HEK293 (cell line): ENCODE data around the gene EDIL3.

ENCODE experiments used
- BCL11A ChIP-seq: fragments of 450-650 bp; formaldehyde crosslinking; IDR thresholded peaks from 2 replicates; pipeline ENCODE4 v1.5.1; 2016; ENCODE audit warnings: low read depth, missing biosample characterization, missing genetic modification characterization
- CTCF ChIP-seq: fragments of 450-650 bp; formaldehyde crosslinking; IDR thresholded peaks from 2 replicates; pipeline ENCODE4 v1.5.1; 2016; ENCODE audit warnings: missing biosample characterization, missing genetic modification characterization
- GLI2 ChIP-seq: fragments of 450-650 bp; formaldehyde crosslinking; IDR thresholded peaks from 2 replicates; pipeline ENCODE4; 2017; ENCODE audit warnings: missing biosample characterization, missing genetic modification characterization, low read depth, borderline replicate concordance
- MEIS1 ChIP-seq: sonication (generic); formaldehyde crosslinking; IDR thresholded peaks from 2 replicates; pipeline ENCODE4 v1.8.1; 2022; ENCODE audit warnings: missing genetic modification reagents, mild to moderate bottlenecking, borderline replicate concordance
- PRDM4 ChIP-seq: fragments of 450-650 bp; formaldehyde crosslinking; IDR thresholded peaks from 2 replicates; pipeline ENCODE4 v1.5.1; 2017; ENCODE audit warnings: missing biosample characterization, missing genetic modification characterization
- TCF7L2 ChIP-seq: IDR thresholded peaks from 2 replicates; pipeline ENCODE4 v1.6.1; 2011; ENCODE audit warnings: low read depth, mild to moderate bottlenecking, inconsistent platforms, low read length, moderate library complexity, borderline replicate concordance
- ZBTB21 ChIP-seq: fragments of 450-650 bp; formaldehyde crosslinking; IDR thresholded peaks from 2 replicates; pipeline ENCODE4 v1.5.1; 2017; ENCODE audit warnings: missing biosample characterization, missing genetic modification characterization
- ZNF311 ChIP-seq: fragments of 450-650 bp; formaldehyde crosslinking; IDR thresholded peaks from 2 replicates; pipeline ENCODE4 v1.5.1; 2017; ENCODE audit warnings: missing biosample characterization, missing genetic modification characterization, borderline replicate concordance
- ZNF335 ChIP-seq: fragments of 450-650 bp; formaldehyde crosslinking; conservative IDR thresholded peaks from 2 replicates; pipeline ENCODE4 v1.5.1; 2016; ENCODE audit warnings: missing biosample characterization, missing genetic modification characterization
- ZNF449 ChIP-seq: fragments of 450-650 bp; formaldehyde crosslinking; IDR thresholded peaks from 2 replicates; pipeline ENCODE4 v1.5.1; 2017; ENCODE audit warnings: missing biosample characterization, mild to moderate bottlenecking, missing genetic modification characterization, moderate library complexity
- ZNF548 ChIP-seq: fragments of 450-650 bp; formaldehyde crosslinking; IDR thresholded peaks from 2 replicates; pipeline ENCODE4 v1.5.1; 2016; ENCODE audit warnings: missing biosample characterization, missing genetic modification characterization
- ZNF600 ChIP-seq: fragments of 450-650 bp; formaldehyde crosslinking; IDR thresholded peaks from 2 replicates; pipeline ENCODE4 v1.5.1; 2016; ENCODE audit warnings: missing biosample characterization, missing genetic modification characterization
- ZNF623 ChIP-seq: fragments of 450-650 bp; formaldehyde crosslinking; IDR thresholded peaks from 2 replicates; pipeline ENCODE4 v1.5.1; 2016; ENCODE audit warnings: missing biosample characterization, missing genetic modification characterization
- ZSCAN18 ChIP-seq: fragments of 450-650 bp; formaldehyde crosslinking; IDR thresholded peaks from 2 replicates; pipeline ENCODE4 v1.5.1; 2016; ENCODE audit warnings: missing biosample characterization, missing genetic modification characterization

- no peak for TF ChIP-seq CTCF (tag by site-specific recombination)
- TF ChIP-seq ZNF449 (tag by site-specific recombination) = no peak
- TF ChIP-seq ZSCAN18 (tag by site-specific recombination) = no peak
- no peak for TF ChIP-seq TCF7L2
- TF ChIP-seq ZNF623 = no peak
- no peak for TF ChIP-seq ZBTB21 (tag by site-specific recombination)
- TF ChIP-seq GLI2 (tag by site-specific recombination) = no peak
- TF ChIP-seq BCL11A (tag by site-specific recombination) = no peak
- TF ChIP-seq MEIS1 (CRISPR knock-in tag) = no peak
- TF ChIP-seq ZNF311 (tag by site-specific recombination) = no peak
- no peak for TF ChIP-seq ZNF548 (tag by site-specific recombination)
- TF ChIP-seq ZNF335 (tag by site-specific recombination) = no peak
- no peak for TF ChIP-seq PRDM4 (tag by site-specific recombination)
- no peak for TF ChIP-seq ZNF600 (tag by site-specific recombination)
Measured at GRCh38 chr5:84253946-84254345, 130.7 kb downstream of the EDIL3 start.
